B cell (primary cell): ENCODE data around the gene SYNE1. TPM values are rescaled to one million over a fixed set of nuclear protein-coding genes. Genes with fewer than 3 reads are reported as not detected.

ENCODE experiments used
- ATAC-seq: fragments of 200-7000 bp; cut with Tn5 transposase; one replicate; pipeline ENCODE4 v1.10.0; 2021; ENCODE audit warnings: low read depth, mild to moderate bottlenecking, moderate number of reproducible peaks, moderate library complexity
- CTCF ChIA-PET: fragments of 350-600 bp; sonication (Branson Sonifier 250); formaldehyde crosslinking; loops from one replicate; lab custom pipeline; 2021; ENCODE audit warnings: antibody characterized with exemption, inconsistent platforms; lab: Charles Lee
- POLR2A ChIA-PET: fragments of 350-600 bp; sonication (Branson Sonifier 250); formaldehyde crosslinking; loops from one replicate; lab custom pipeline; 2021; ENCODE audit warnings: antibody characterized with exemption; lab: Charles Lee
- DNase-seq: peaks from one replicate; pipeline ENCODE4 v3.0.0; 2013
- H2AFZ ChIP-seq: 2 replicates; pipeline ENCODE4 v1.6.1; 2012; ENCODE audit warnings: mild to moderate bottlenecking, low read depth, low read length; ENCODE audit not compliant: insufficient read depth, poor library complexity, severe bottlenecking
- H3K27ac ChIP-seq, 2 donors: 1 replicate in 1 of 2; 2 replicates in 1 of 2; pipeline ENCODE4 v1.5.1; 2012 to 2013; ENCODE audit warnings: low read length in 2 of 2, mild to moderate bottlenecking in 2 of 2, moderate library complexity in 1 of 2
- H3K27me3 ChIP-seq, 4 experiments: fragments of 200-600 bp in 1 of 4; sonication (generic) in 1 of 4; replicated peaks in 1 of 4; 1 replicate in 2 of 4; 2 replicates in 2 of 4; pipeline versions ENCODE4 v1.6.1 to v1.7.0; 2013 to 2016; ENCODE audit warnings: low read length in 3 of 4, mild to moderate bottlenecking in 2 of 4, mixed read lengths in 1 of 4, moderate library complexity in 1 of 4; ENCODE audit not compliant: insufficient read depth in 4 of 4, control insufficient read depth in 3 of 4; ENCODE audit errors: control extremely low read depth in 1 of 4
- H3K36me3 ChIP-seq, 2 experiments: replicated peaks in 1 of 2; 1 replicate in 1 of 2; 2 replicates in 1 of 2; pipeline versions ENCODE4 v1.6.1 to v1.7.1; 2013; ENCODE audit warnings: low read length in 1 of 2; ENCODE audit not compliant: insufficient read depth in 2 of 2, control insufficient read depth in 1 of 2; ENCODE audit errors: control extremely low read depth in 1 of 2, extremely low read depth in 1 of 2
- H3K4me1 ChIP-seq, 2 donors: fragments of 200-600 bp in 1 of 2; sonication (generic) in 1 of 2; 1 replicate in 1 of 2; 2 replicates in 1 of 2; pipeline versions ENCODE4 v1.5.1 to v1.6.1; 2013 to 2017; ENCODE audit warnings: low read length in 2 of 2; ENCODE audit not compliant: control insufficient read depth in 2 of 2, insufficient read depth in 2 of 2
- H3K4me2 ChIP-seq: replicated peaks from 2 replicates; pipeline ENCODE3; 2012; ENCODE audit warnings: mild to moderate bottlenecking, low read depth, low read length; ENCODE audit not compliant: poor library complexity, severe bottlenecking
- H3K4me3 ChIP-seq, 5 experiments: fragments of 200-600 bp in 1 of 5; sonication (generic) in 1 of 5; 1 replicate in 3 of 5; 2 replicates in 2 of 5; pipeline versions ENCODE4 v1.5.1 to v1.7.0; 2011 to 2016; ENCODE audit warnings: low read length in 4 of 5, mild to moderate bottlenecking in 4 of 5, low read depth in 2 of 5, control low read depth in 1 of 5, moderate library complexity in 1 of 5; ENCODE audit not compliant: insufficient read depth in 1 of 5; ENCODE audit errors: control extremely low read depth in 1 of 5, extremely low read depth in 1 of 5
- H3K79me2 ChIP-seq: fragments of 200-600 bp; sonication (generic); one replicate; pipeline ENCODE4 v1.6.0; 2016; ENCODE audit warnings: low read length; ENCODE audit not compliant: control insufficient read depth, insufficient read depth
- H3K9ac ChIP-seq: fragments of 200-600 bp; sonication (generic); 2 replicates; pipeline ENCODE4 v1.6.1; 2017; ENCODE audit warnings: mild to moderate bottlenecking, low read length, moderate library complexity
- H3K9me3 ChIP-seq, 3 donors: one replicate each; pipeline versions ENCODE4 v1.6.1 to v1.7.1; 2013; ENCODE audit warnings: low read length in 2 of 3; ENCODE audit not compliant: control insufficient read depth in 2 of 3, insufficient read depth in 1 of 3; ENCODE audit errors: control extremely low read depth in 1 of 3
- H4K20me1 ChIP-seq: 2 replicates; pipeline ENCODE4 v1.6.0; 2012; ENCODE audit warnings: mild to moderate bottlenecking, low read length; ENCODE audit not compliant: insufficient read depth, control insufficient read depth, poor library complexity, severe bottlenecking
- H3K27ac Mint-ChIP-seq: one replicate; pipeline ENCODE4 v1.8.0; 2021; ENCODE audit warnings: mixed read lengths
- H3K27me3 Mint-ChIP-seq: one replicate; pipeline ENCODE4 v1.8.0; 2021; ENCODE audit warnings: mixed read lengths
- H3K4me1 Mint-ChIP-seq: one replicate; pipeline ENCODE4 v1.8.0; 2021; ENCODE audit warnings: mixed read lengths
- H3K4me3 Mint-ChIP-seq: one replicate; pipeline ENCODE4 v1.8.0; 2021; ENCODE audit warnings: mixed read lengths
- H3K9me3 Mint-ChIP-seq: one replicate; pipeline ENCODE4 v1.8.0; 2022; ENCODE audit warnings: mixed read lengths; ENCODE audit not compliant: insufficient read depth
- EZH2 ChIP-seq: IDR thresholded peaks from 2 replicates; pipeline ENCODE4 v1.6.1; 2012; ENCODE audit warnings: borderline replicate concordance, low read depth, mild to moderate bottlenecking, moderate library complexity, low read length; ENCODE audit not compliant: insufficient read depth, poor library complexity, severe bottlenecking
- WGBS: methylation state at CpG from one replicate; pipeline ENCODE4 v1.1.5; 2013; ENCODE audit warnings: missing lambda C conversion rate; ENCODE audit not compliant: insufficient coverage; 5-methylcytosine and 5-hydroxymethylcytosine counted together
- intact Hi-C: fragments of 100-400 bp; cut with micrococcal nuclease; formaldehyde crosslinking; loops from one replicate; pipeline ENCODE4 v1.10.0; 2022
- polyA plus RNA-seq: library from polyadenylated mRNA; depleted of rRNA; stranded (reverse); fragments of >200 nt; gene quantifications from 2 replicates; pipeline ENCODE4 v1.2.3, GENCODE V29; 2012
- total RNA-seq, 2 donors: library from RNA; stranded (reverse); fragments of 120-200 nt in 1 of 2; gene quantifications; 1 replicate in 1 of 2; 2 replicates in 1 of 2; pipeline versions ENCODE4 v1.2.3 to v1.2.4, GENCODE V29; 2013 to 2022
- TF ChIP-seq, protein P1 (sequence below): fragments of 200-600 bp; IDR thresholded peaks from one replicate; pipeline ENCODE4 v1.8.0; 2022; ENCODE audit warnings: antibody characterized with exemption, mild to moderate bottlenecking

The SYNE1 gene
- total and polyA plus RNA-seq, 2 donors (not counting 1 experiment from before 2014, with no cell fraction given): 49.2 to 108 TPM

DNA sequence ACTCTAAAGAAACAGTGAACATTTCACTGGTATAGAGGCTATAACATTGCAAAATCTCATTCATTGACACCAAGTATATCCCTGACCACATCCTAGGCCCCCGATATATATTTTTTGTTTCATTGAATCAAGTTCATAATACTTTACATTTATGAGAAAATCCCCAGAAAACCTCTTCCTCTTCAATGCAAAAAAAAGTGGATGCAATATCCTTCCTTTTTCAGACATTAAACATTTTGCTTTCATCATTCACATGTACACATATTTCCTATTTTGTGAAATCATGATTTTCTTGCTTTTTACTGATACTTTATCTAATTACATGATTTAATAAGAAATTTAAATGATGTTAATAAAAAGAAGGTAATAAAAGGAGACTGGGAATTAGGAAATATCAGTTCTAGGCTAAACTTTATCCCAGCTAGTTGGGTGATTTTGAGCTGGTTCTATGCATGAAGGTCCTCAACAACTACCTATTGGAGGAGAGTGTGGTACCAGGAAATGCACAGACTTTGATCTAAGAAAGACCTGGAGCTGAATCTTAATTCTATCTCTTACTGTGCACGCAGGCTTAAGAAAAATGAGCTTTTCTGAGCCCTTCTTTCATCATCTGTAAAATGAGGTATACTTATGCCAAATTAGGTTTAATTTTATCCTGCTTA is 4.9 kb downstream of the SYNE1 start:
- Mint-ChIP-seq H3K4me3 (no peak overlapping the region), H3K27me3 (peaks cover 31% of the 10 kb centered on the region), H3K4me1 (peaks cover 10% of the 10 kb centered on the region), H3K27ac (no peak overlapping the region), H3K9me3 (no peaks in the 10 kb centered on the region)
- Histone ChIP-seq H3K9ac (no peak overlapping the region), H3K36me3 (no peaks in the 10 kb centered on the region), H3K4me3 (no peak overlapping the region), H3K4me1 (peaks cover 8 to 9% of the 10 kb centered on the region in 2 donors), H4K20me1 (no peaks in the 10 kb centered on the region), H3K4me2 (no peak overlapping the region), H3K27me3 (peaks cover 0 to 12% (median 1%) of the 10 kb centered on the region in 4 experiments), H3K27ac (no peak overlapping the region), H3K79me2 (no peaks in the 10 kb centered on the region), H3K9me3 (no peaks in the 10 kb centered on the region), H2AFZ (no peak overlapping the region)
- ChIA-PET POLR2A (no interaction called here), CTCF (no interaction called here)
- WGBS: 80% methylated on average over 1 of the region's 2 CpGs
- DNase-seq (no peak), ATAC-seq (no peak)
- TF ChIP-seq EZH2: no peak
- TF ChIP-seq, protein P1, sequence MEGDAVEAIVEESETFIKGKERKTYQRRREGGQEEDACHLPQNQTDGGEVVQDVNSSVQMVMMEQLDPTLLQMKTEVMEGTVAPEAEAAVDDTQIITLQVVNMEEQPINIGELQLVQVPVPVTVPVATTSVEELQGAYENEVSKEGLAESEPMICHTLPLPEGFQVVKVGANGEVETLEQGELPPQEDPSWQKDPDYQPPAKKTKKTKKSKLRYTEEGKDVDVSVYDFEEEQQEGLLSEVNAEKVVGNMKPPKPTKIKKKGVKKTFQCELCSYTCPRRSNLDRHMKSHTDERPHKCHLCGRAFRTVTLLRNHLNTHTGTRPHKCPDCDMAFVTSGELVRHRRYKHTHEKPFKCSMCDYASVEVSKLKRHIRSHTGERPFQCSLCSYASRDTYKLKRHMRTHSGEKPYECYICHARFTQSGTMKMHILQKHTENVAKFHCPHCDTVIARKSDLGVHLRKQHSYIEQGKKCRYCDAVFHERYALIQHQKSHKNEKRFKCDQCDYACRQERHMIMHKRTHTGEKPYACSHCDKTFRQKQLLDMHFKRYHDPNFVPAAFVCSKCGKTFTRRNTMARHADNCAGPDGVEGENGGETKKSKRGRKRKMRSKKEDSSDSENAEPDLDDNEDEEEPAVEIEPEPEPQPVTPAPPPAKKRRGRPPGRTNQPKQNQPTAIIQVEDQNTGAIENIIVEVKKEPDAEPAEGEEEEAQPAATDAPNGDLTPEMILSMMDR: no peak
- intact Hi-C loops: no loop called here

DNA sequence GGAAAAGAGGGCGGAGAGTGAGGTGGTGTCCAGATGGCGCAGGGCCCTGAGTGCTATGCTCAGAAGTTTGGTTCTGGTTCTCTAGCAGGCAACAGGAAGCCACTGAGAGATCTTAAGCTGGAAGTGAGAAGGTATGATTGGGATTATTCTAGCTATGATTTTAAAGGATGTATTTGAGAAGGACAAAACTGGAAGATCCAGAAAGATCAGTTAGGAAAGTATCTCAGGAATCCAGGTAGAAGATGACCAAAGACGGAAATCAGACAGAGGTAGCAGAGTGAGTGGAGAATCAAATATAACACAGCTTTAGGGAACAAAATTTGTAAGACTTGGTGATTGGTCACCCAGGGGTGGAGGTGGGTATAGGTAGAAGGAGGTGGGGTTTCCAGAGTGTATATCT is 5.8 kb downstream of the SYNE1 start:
- POLR2A ChIA-PET: no interaction called here
- no peak overlapping the region for H3K4me3 Mint-ChIP-seq
- 94% methylated on average over 3 of the region's 3 CpGs for WGBS

More for the DNA sequence above, 5.8 kb downstream of the SYNE1 start:
- ATAC-seq (no peak), DNase-seq (no peak)
- Histone ChIP-seq H3K4me3 (no peak overlapping the region), H3K9ac (no peak overlapping the region), H3K79me2 (no peaks in the 10 kb centered on the region), H3K4me1 (peaks cover 4% of the 10 kb centered on the region in 2 donors), H3K4me2 (no peak overlapping the region), H4K20me1 (no peaks in the 10 kb centered on the region), H3K27me3 (peaks cover 0 to 7% (median 0%) of the 10 kb centered on the region in 4 experiments), H3K27ac (no peak overlapping the region), H2AFZ (no peak overlapping the region), H3K36me3 (no peaks in the 10 kb centered on the region), H3K9me3 (no peaks in the 10 kb centered on the region)
- Mint-ChIP-seq H3K27me3 (peaks cover 29% of the 10 kb centered on the region), H3K4me1 (peaks cover 7% of the 10 kb centered on the region), H3K27ac (no peak overlapping the region), H3K9me3 (no peaks in the 10 kb centered on the region)
- intact Hi-C loops: no loop called here
- TF ChIP-seq, protein P1: no peak
- TF ChIP-seq EZH2: no peak
- CTCF ChIA-PET: no interaction called here
